GM12864 (cell line): ENCODE data around the gene MYT1.
"Not testable (repeated sequence)": the region's sequence is repeated elsewhere in the genome, so short reads cannot be mapped to it uniquely, and the experiment has no call there.

ENCODE experiments used
- DNase-seq: peaks from one replicate; pipeline ENCODE4 v3.0.0-alpha.2; 2011; ENCODE audit warnings: low read depth
- H3K4me3 ChIP-seq: 2 replicates; pipeline ENCODE4 v1.5.1; 2011; ENCODE audit warnings: mild to moderate bottlenecking, low read depth, low read length, control low read depth
- TF ChIP-seq, protein P1 (sequence below): IDR thresholded peaks from 2 replicates; pipeline ENCODE4 v1.5.1; 2011; ENCODE audit warnings: low read depth, mild to moderate bottlenecking, moderate library complexity, low read length, control low read depth, inconsistent platforms; ENCODE audit errors: missing control alignments

The MYT1 gene

DNA sequence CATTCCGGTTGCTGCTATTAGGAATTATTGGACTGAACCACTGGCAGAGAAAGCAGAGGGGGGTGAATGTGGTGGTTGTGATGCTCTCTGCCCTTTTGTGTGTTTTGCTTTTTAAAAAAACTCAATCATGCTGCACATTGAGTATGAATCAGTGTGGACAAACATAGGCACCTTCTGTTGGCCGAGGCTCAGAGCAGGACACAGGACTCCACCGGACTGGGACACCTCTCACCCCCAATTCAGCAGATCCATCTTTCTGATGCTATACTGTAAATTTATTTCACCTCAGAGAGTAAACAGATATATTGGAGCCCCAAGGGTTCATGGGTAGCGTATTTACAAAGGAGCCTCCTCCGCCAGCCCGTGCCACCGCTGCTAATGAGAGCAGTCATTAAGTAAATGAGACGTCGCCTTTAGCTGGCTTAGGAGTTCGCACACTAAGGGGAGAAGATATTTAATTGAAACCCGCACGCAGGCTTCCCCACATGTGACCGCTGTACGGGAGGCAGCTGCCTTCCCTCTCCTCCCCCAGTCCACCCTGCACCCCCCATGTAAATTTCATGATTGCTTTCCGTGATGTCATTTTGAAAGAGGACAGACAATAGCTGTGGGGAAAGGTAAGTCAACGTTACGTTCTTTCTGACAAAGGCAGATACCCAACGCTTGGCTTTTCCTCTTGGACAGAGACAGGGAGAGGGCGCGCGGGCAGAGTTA is at the start of gene MYT1:
TSS of gene MYT1 (plus strand) at position 330 of the 714 bp plus-strand sequence. CDS start 34,410 bp downstream, outside the sequence.
- DNase-seq = no peak
- H3K4me3 ChIP-seq = no peak within 1 kb of the TSS
- TF ChIP-seq, protein P1, sequence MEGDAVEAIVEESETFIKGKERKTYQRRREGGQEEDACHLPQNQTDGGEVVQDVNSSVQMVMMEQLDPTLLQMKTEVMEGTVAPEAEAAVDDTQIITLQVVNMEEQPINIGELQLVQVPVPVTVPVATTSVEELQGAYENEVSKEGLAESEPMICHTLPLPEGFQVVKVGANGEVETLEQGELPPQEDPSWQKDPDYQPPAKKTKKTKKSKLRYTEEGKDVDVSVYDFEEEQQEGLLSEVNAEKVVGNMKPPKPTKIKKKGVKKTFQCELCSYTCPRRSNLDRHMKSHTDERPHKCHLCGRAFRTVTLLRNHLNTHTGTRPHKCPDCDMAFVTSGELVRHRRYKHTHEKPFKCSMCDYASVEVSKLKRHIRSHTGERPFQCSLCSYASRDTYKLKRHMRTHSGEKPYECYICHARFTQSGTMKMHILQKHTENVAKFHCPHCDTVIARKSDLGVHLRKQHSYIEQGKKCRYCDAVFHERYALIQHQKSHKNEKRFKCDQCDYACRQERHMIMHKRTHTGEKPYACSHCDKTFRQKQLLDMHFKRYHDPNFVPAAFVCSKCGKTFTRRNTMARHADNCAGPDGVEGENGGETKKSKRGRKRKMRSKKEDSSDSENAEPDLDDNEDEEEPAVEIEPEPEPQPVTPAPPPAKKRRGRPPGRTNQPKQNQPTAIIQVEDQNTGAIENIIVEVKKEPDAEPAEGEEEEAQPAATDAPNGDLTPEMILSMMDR = no peak

DNA sequence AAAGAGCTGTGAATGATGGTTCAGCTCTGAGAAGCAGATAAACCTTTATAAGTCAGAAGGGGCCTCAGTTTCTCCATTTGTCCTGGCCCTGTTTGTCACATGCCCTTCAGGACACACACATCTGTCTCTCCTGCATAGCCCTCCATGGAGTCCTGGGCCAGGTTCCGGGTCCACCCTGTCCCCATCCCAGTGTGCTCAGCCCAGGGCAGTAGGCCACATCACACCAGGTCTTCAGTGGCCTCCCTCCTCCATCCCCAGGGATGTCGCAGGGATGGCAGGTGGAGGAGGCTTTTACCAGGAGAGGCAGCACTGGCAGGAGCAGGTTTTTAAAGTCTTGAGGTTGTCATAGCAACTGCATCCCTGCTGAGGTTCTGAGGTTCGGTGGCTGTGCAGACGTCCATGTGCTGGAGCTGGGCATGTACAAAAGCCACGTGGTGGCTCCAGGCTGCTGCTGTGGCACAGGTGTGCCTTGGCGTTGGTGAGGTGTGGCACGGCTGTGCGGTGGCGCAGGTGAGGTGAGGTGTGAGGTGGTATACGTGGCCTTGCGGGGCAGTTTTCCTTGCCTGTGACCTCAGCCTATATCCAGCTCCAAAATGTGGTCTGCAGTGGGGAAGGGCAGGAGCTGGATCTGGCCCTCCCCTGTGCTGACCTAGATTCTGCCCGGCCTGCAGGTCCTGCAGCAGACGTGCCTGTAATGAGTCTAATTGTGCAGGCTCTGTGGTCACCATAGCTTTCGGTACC is 48.9 kb upstream of the MYT1 start:
- no peak for DNase-seq
- TF ChIP-seq, protein P1 = no peak
- no peak overlapping the region for H3K4me3 ChIP-seq

DNA sequence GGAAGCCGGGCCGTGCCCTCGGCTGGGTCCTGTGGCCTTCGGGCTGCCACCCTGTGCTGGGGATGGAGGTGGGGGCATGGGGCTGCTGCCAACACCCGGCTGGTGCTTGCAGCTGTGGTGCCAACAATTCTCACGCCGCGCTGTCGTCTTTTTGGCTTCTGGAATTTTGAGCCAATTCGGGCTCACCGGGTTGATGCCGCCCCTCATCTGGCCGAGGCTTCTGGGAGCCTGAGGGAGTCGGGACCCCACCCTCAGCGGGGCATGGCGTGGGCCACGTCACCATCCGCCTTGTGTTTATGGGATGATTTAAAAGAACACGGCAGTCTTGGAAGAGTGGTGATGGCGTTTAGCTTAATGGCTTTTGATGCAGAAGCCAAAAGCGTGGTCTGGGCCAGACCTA is 48.2 kb upstream of the MYT1 start:
- DNase-seq = no peak
- H3K4me3 ChIP-seq = no peak overlapping the region
- TF ChIP-seq, protein P1 = no peak

DNA sequence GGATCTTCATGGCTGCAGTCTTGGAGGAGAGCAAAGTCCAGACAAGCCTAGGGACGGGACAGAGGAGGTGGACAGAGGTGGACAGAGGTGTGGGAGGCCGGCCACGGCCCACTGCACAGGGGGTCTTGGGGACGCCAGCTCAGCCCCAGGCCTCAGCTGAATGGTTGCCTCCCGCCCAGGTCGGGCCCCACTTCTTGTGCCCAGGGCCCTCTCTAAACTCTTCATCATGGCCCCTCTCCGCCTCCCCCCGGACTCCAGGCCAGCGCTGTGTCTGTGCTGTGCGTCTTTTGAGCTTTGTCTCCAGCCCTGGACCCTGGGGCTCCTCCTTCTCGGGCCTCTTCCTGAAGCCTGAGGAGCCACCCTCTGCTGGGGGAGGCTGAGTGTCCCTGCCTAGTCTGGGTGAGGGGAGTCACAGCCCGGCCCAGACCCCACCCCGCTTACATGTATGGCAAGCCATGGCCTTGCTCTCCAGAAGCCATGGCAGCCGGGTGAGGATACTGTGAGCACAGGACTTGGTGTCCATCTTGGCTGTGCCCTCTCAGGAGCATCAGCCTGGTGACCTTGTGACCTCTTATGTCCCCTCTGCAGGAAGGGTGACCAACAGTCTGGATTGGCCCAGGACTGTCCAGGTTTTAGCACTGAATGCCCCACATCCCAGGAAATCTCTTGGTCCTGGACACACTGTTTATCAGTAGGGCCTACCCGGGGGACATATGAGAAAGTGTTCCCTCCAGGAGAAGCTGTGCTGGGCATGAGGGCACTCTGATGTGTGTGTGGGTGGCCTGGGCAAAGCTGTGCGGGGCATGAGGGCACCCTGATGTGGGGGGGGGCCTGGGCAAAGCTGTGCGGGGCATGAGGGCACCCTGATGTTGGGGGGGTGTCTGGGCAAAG is 47.5 kb upstream of the MYT1 start:
- TF ChIP-seq, protein P1 = no peak
- no peak overlapping the region for H3K4me3 ChIP-seq
- no peak for DNase-seq

DNA sequence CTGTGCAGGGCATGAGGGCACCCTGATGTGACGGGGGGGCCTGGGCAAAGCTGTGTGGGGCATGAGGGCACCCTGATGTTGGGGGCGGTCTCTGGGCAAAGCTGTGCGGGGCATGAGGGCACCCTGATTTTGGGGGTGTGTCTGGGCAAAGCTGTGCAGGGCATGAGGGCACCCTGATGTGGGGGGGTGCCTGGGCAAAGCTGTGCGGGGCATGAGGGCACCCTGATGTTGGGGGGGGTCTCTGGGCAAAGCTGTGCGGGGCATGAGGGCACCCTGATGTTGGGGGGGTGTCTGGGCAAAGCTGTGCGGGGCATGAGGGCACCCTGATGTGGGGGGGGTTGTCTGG is 46.8 kb upstream of the MYT1 start:
- not testable (repeated sequence) for H3K4me3 ChIP-seq, DNase-seq

DNA sequence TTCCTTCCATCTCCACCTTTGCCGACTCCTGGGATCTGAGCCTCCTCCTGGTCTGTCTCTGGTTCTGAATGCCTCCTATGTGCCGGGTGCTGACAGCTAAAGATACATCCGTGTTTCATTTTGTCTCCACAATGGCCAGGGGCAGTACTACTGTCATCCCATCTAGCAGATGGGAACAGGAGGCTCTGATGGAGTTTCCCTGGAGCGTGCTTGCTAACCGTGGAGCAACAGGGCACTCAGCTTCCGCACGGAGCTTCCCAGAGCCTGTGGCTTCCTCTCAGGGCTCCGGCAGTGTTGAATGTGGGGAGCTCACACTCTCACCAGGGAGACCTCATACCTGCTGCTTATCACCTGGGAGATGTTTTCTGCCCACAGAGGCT is 45.0 kb upstream of the MYT1 start:
- no peak for DNase-seq
- no peak overlapping the region for H3K4me3 ChIP-seq
- TF ChIP-seq, protein P1 = no peak
